B cell (primary cell): ENCODE results near the gene ACTN1. TPM values are rescaled to one million over a fixed set of nuclear protein-coding genes. Genes with fewer than 3 reads are reported as not detected.

Source experiments
- ATAC-seq: fragments of 200-7000 bp; cut with Tn5 transposase; one replicate; pipeline ENCODE4 v1.10.0; 2021; ENCODE audit warnings: low read depth, mild to moderate bottlenecking, moderate number of reproducible peaks, moderate library complexity
- CTCF ChIA-PET: fragments of 350-600 bp; sonication (Branson Sonifier 250); formaldehyde crosslinking; loops from one replicate; lab custom pipeline; 2021; ENCODE audit warnings: antibody characterized with exemption, inconsistent platforms; lab: Charles Lee
- POLR2A ChIA-PET: fragments of 350-600 bp; sonication (Branson Sonifier 250); formaldehyde crosslinking; loops from one replicate; lab custom pipeline; 2021; ENCODE audit warnings: antibody characterized with exemption; lab: Charles Lee
- DNase-seq: peaks from one replicate; pipeline ENCODE4 v3.0.0; 2013
- H2AFZ ChIP-seq: 2 replicates; pipeline ENCODE4 v1.6.1; 2012; ENCODE audit warnings: mild to moderate bottlenecking, low read depth, low read length; ENCODE audit not compliant: insufficient read depth, poor library complexity, severe bottlenecking
- H3K27ac ChIP-seq, 2 donors: 1 replicate in 1 of 2; 2 replicates in 1 of 2; pipeline ENCODE4 v1.5.1; 2012 to 2013; ENCODE audit warnings: low read length in 2 of 2, mild to moderate bottlenecking in 2 of 2, moderate library complexity in 1 of 2
- H3K27me3 ChIP-seq, 4 experiments: fragments of 200-600 bp in 1 of 4; sonication (generic) in 1 of 4; replicated peaks in 1 of 4; 1 replicate in 2 of 4; 2 replicates in 2 of 4; pipeline versions ENCODE4 v1.6.1 to v1.7.0; 2013 to 2016; ENCODE audit warnings: low read length in 3 of 4, mild to moderate bottlenecking in 2 of 4, mixed read lengths in 1 of 4, moderate library complexity in 1 of 4; ENCODE audit not compliant: insufficient read depth in 4 of 4, control insufficient read depth in 3 of 4; ENCODE audit errors: control extremely low read depth in 1 of 4
- H3K36me3 ChIP-seq, 2 experiments: replicated peaks in 1 of 2; 1 replicate in 1 of 2; 2 replicates in 1 of 2; pipeline versions ENCODE4 v1.6.1 to v1.7.1; 2013; ENCODE audit warnings: low read length in 1 of 2; ENCODE audit not compliant: insufficient read depth in 2 of 2, control insufficient read depth in 1 of 2; ENCODE audit errors: control extremely low read depth in 1 of 2, extremely low read depth in 1 of 2
- H3K4me1 ChIP-seq, 2 donors: fragments of 200-600 bp in 1 of 2; sonication (generic) in 1 of 2; 1 replicate in 1 of 2; 2 replicates in 1 of 2; pipeline versions ENCODE4 v1.5.1 to v1.6.1; 2013 to 2017; ENCODE audit warnings: low read length in 2 of 2; ENCODE audit not compliant: control insufficient read depth in 2 of 2, insufficient read depth in 2 of 2
- H3K4me2 ChIP-seq: replicated peaks from 2 replicates; pipeline ENCODE3; 2012; ENCODE audit warnings: mild to moderate bottlenecking, low read depth, low read length; ENCODE audit not compliant: poor library complexity, severe bottlenecking
- H3K4me3 ChIP-seq, 5 experiments: fragments of 200-600 bp in 1 of 5; sonication (generic) in 1 of 5; 1 replicate in 3 of 5; 2 replicates in 2 of 5; pipeline versions ENCODE4 v1.5.1 to v1.7.0; 2011 to 2016; ENCODE audit warnings: low read length in 4 of 5, mild to moderate bottlenecking in 4 of 5, low read depth in 2 of 5, control low read depth in 1 of 5, moderate library complexity in 1 of 5; ENCODE audit not compliant: insufficient read depth in 1 of 5; ENCODE audit errors: control extremely low read depth in 1 of 5, extremely low read depth in 1 of 5
- H3K79me2 ChIP-seq: fragments of 200-600 bp; sonication (generic); one replicate; pipeline ENCODE4 v1.6.0; 2016; ENCODE audit warnings: low read length; ENCODE audit not compliant: control insufficient read depth, insufficient read depth
- H3K9ac ChIP-seq: fragments of 200-600 bp; sonication (generic); 2 replicates; pipeline ENCODE4 v1.6.1; 2017; ENCODE audit warnings: mild to moderate bottlenecking, low read length, moderate library complexity
- H3K9me3 ChIP-seq, 3 donors: one replicate each; pipeline versions ENCODE4 v1.6.1 to v1.7.1; 2013; ENCODE audit warnings: low read length in 2 of 3; ENCODE audit not compliant: control insufficient read depth in 2 of 3, insufficient read depth in 1 of 3; ENCODE audit errors: control extremely low read depth in 1 of 3
- H4K20me1 ChIP-seq: 2 replicates; pipeline ENCODE4 v1.6.0; 2012; ENCODE audit warnings: mild to moderate bottlenecking, low read length; ENCODE audit not compliant: insufficient read depth, control insufficient read depth, poor library complexity, severe bottlenecking
- H3K27ac Mint-ChIP-seq: one replicate; pipeline ENCODE4 v1.8.0; 2021; ENCODE audit warnings: mixed read lengths
- H3K27me3 Mint-ChIP-seq: one replicate; pipeline ENCODE4 v1.8.0; 2021; ENCODE audit warnings: mixed read lengths
- H3K4me1 Mint-ChIP-seq: one replicate; pipeline ENCODE4 v1.8.0; 2021; ENCODE audit warnings: mixed read lengths
- H3K4me3 Mint-ChIP-seq: one replicate; pipeline ENCODE4 v1.8.0; 2021; ENCODE audit warnings: mixed read lengths
- H3K9me3 Mint-ChIP-seq: one replicate; pipeline ENCODE4 v1.8.0; 2022; ENCODE audit warnings: mixed read lengths; ENCODE audit not compliant: insufficient read depth
- EZH2 ChIP-seq: IDR thresholded peaks from 2 replicates; pipeline ENCODE4 v1.6.1; 2012; ENCODE audit warnings: borderline replicate concordance, low read depth, mild to moderate bottlenecking, moderate library complexity, low read length; ENCODE audit not compliant: insufficient read depth, poor library complexity, severe bottlenecking
- WGBS: methylation state at CpG from one replicate; pipeline ENCODE4 v1.1.5; 2013; ENCODE audit warnings: missing lambda C conversion rate; ENCODE audit not compliant: insufficient coverage; 5-methylcytosine and 5-hydroxymethylcytosine counted together
- intact Hi-C: fragments of 100-400 bp; cut with micrococcal nuclease; formaldehyde crosslinking; loops from one replicate; pipeline ENCODE4 v1.10.0; 2022
- polyA plus RNA-seq: library from polyadenylated mRNA; depleted of rRNA; stranded (reverse); fragments of >200 nt; gene quantifications from 2 replicates; pipeline ENCODE4 v1.2.3, GENCODE V29; 2012
- total RNA-seq, 2 donors: library from RNA; stranded (reverse); fragments of 120-200 nt in 1 of 2; gene quantifications; 1 replicate in 1 of 2; 2 replicates in 1 of 2; pipeline versions ENCODE4 v1.2.3 to v1.2.4, GENCODE V29; 2013 to 2022
- TF ChIP-seq, protein P1 (sequence below): fragments of 200-600 bp; IDR thresholded peaks from one replicate; pipeline ENCODE4 v1.8.0; 2022; ENCODE audit warnings: antibody characterized with exemption, mild to moderate bottlenecking

Gene ACTN1
- total and polyA plus RNA-seq, 2 donors (not counting 1 experiment from before 2014, with no cell fraction given) = 0.74 to 0.89 TPM

DNA sequence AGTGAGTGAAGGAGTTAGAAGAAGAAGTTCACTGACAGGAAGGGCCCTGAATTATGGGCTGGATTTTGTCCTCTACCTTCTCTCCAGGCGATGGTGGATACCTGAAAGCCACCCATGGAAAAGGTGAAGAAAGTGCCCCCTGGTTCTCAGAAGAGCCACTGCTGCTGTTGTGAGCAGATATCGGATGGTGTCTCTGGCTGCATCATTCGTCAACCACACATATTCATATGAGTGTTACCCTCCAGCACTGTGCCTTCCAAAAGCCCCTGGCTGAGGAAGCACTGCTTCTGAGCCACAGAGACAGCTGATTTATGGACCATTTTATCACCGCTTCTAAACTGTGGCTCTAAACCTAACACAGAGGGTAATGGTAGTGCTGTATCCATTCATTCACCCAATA lies 2.0 kb upstream of the ACTN1 start:
- Mint-ChIP-seq H3K27ac (no peak overlapping the region), H3K9me3 (no peaks in the 10 kb centered on the region), H3K4me3 (no peak overlapping the region), H3K27me3 (peaks cover 41% of the 10 kb centered on the region), H3K4me1 (peaks cover 9% of the 10 kb centered on the region)
- Histone ChIP-seq H3K4me3 (no peak overlapping the region), H2AFZ (no peak overlapping the region), H4K20me1 (no peaks in the 10 kb centered on the region), H3K27me3 (peaks cover 0 to 51% (median 15%) of the 10 kb centered on the region in 4 experiments), H3K36me3 (no peaks in the 10 kb centered on the region), H3K9me3 (peaks cover 0 to 6% (median 0%) of the 10 kb centered on the region in 3 donors), H3K27ac (no peak overlapping the region), H3K79me2 (no peaks in the 10 kb centered on the region), H3K4me1 (peaks cover 16 to 19% of the 10 kb centered on the region in 2 donors), H3K9ac (no peak overlapping the region), H3K4me2 (no peak overlapping the region)
- ChIA-PET POLR2A (no interaction called here), CTCF (no interaction called here)
- WGBS = no CpG with 5 or more reads among the region's 4 CpGs
- ATAC-seq (no peak), DNase-seq (no peak)
- TF ChIP-seq EZH2 = no peak
- TF ChIP-seq, protein P1, sequence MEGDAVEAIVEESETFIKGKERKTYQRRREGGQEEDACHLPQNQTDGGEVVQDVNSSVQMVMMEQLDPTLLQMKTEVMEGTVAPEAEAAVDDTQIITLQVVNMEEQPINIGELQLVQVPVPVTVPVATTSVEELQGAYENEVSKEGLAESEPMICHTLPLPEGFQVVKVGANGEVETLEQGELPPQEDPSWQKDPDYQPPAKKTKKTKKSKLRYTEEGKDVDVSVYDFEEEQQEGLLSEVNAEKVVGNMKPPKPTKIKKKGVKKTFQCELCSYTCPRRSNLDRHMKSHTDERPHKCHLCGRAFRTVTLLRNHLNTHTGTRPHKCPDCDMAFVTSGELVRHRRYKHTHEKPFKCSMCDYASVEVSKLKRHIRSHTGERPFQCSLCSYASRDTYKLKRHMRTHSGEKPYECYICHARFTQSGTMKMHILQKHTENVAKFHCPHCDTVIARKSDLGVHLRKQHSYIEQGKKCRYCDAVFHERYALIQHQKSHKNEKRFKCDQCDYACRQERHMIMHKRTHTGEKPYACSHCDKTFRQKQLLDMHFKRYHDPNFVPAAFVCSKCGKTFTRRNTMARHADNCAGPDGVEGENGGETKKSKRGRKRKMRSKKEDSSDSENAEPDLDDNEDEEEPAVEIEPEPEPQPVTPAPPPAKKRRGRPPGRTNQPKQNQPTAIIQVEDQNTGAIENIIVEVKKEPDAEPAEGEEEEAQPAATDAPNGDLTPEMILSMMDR = no peak
- intact Hi-C loops = no loop called here

DNA sequence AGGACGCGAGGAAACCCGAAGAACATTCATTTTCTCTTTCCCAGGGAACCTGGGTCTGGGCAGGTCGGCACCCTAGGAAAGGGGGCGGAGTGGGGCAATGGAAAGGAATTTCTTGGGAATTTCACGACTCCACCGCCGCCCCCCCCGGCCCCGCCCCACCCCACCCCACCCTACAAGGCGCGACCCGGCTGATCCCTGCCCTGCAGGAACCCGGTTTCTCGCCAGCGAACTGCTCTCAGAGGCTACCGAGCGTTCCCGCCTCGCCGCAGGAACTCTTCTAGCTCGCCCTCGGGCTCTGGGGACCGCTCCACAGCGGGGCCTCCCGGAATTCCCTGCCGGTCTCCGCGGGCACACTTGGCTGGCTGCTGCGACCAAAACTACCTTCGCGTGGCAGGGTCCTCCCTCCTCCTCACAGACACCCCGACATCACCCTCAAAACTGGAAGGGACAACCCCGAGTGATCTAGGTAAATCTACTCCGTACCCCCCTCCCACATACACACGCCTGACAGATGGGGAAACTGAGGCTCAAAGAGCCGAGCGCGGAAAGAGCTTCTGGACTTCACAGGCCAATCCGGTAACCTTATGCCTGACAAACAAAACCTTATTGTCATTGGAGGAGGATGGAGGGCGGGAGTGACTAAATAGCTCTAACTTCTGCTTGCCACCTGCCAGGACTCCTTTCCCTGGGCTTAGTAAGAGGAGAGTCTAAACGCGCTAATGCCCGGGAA lies 785 bp upstream of the ACTN1 start:
- peaks cover 0 to 59% (median 15%) of the 10 kb centered on the region in 4 experiments for H3K27me3 ChIP-seq
- intact Hi-C loops = no loop called here
- peak overlapping the region; percentile 51 for H2AFZ ChIP-seq
- Mint-ChIP-seq H3K9me3 (no peaks in the 10 kb centered on the region), H3K27me3 (peaks cover 49% of the 10 kb centered on the region), H3K27ac (no peak overlapping the region), H3K4me1 (peaks cover 9% of the 10 kb centered on the region), H3K4me3 (peak overlapping the region; percentile 87)
- ChIA-PET POLR2A (no interaction called here), CTCF (no interaction called here)
- H3K27ac ChIP-seq = no peak overlapping the region
- ATAC-seq = no peak
- H3K9me3 ChIP-seq = peaks cover 0 to 6% (median 0%) of the 10 kb centered on the region in 3 donors
- WGBS = 6% methylated on average over 21 of the region's 44 CpGs
- no peaks in the 10 kb centered on the region for H3K79me2 ChIP-seq
- no peak for TF ChIP-seq EZH2
- TF ChIP-seq, protein P1 = no peak
- no peaks in the 10 kb centered on the region for H3K36me3 ChIP-seq
- H3K4me2 ChIP-seq = peak overlapping the region; percentile 92
- peak overlapping the region in 4 of 5 experiments; percentile 30 to 64 (median 50) for H3K4me3 ChIP-seq
- no peaks in the 10 kb centered on the region for H4K20me1 ChIP-seq
- DNase-seq = peak; percentile 11
- H3K9ac ChIP-seq = peak overlapping the region; percentile 58
- peaks cover 16 to 19% of the 10 kb centered on the region in 2 donors for H3K4me1 ChIP-seq
